GM12878 (cell line): ENCODE results near the gene BTF3L4. TPM values are rescaled to one million over a fixed set of nuclear protein-coding genes. Genes with fewer than 3 reads are reported as not detected.

Source experiments
- ATAC-seq: fragments of 200-7000 bp; cut with Tn5 transposase; 3 replicates; pipeline ENCODE4 v1.9.1; 2020; ENCODE audit warnings: mild to moderate bottlenecking, moderate library complexity
- BruUV-seq: library from RNA; stranded (reverse); fragments of 400-500 nt; replicated peaks from 2 replicates; lab custom pipeline; 2021; lab: Mats Ljungman, UMichigan
- CTCF ChIA-PET: fragments of 300-600 bp; sonication (Branson Sonifier 250); formaldehyde crosslinking; extraction: SDS; loops from one replicate; lab custom pipeline; 2021; ENCODE audit warnings: inconsistent platforms; lab: Yijun Ruan, JAX
- POLR2A ChIA-PET: fragments of 350-600 bp; formaldehyde crosslinking; extraction: SDS; loops from one replicate; lab custom pipeline; 2021; ENCODE audit warnings: inconsistent platforms; lab: Charles Lee
- RAD21 ChIA-PET: fragments of 300-600 bp; sonication (Branson Sonifier 250); formaldehyde crosslinking; loops from one replicate; lab custom pipeline; 2023; ENCODE audit warnings: antibody characterized with exemption; ENCODE audit not compliant: unreplicated experiment; lab: Charles Lee
- SMC1A ChIA-PET: fragments of 300-600 bp; sonication (Branson Sonifier 250); formaldehyde crosslinking; loops from one replicate; lab custom pipeline; 2023; ENCODE audit not compliant: unreplicated experiment, uncharacterized antibody; lab: Charles Lee
- DNase-seq: peaks from one replicate; pipeline ENCODE4 v3.0.0-alpha.2; 2011; ENCODE audit warnings: low read depth, low spot score
- FAIRE-seq: peaks from 3 replicates; lab custom pipeline; 2011; peaks lifted over from hg19 to GRCh38; lab: Jason Lieb, UNC
- H2AFZ ChIP-seq: 2 replicates; pipeline ENCODE4 v1.6.0; 2011; ENCODE audit warnings: low read depth, low read length, control low read depth; ENCODE audit not compliant: control insufficient read depth
- H3K27ac ChIP-seq: 2 replicates; pipeline ENCODE4 v1.5.1; 2011; ENCODE audit warnings: control low read depth; ENCODE audit not compliant: control insufficient read depth, insufficient read depth
- H3K27me3 ChIP-seq, 2 experiments: replicated peaks in 1 of 2; 2 replicates each; pipeline versions ENCODE4 v1.6.0 to v1.6.1; 2011; ENCODE audit warnings: low read length in 1 of 2; ENCODE audit not compliant: control insufficient read depth in 2 of 2, insufficient read depth in 2 of 2
- H3K36me3 ChIP-seq, 2 experiments: 2 replicates each; pipeline ENCODE4 v1.5.1; 2011; ENCODE audit warnings: low read length in 1 of 2; ENCODE audit not compliant: control insufficient read depth in 2 of 2, insufficient read depth in 2 of 2
- H3K4me1 ChIP-seq: 2 replicates; pipeline ENCODE4 v1.6.1; 2011; ENCODE audit warnings: mild to moderate bottlenecking, low read length, moderate library complexity, mixed read lengths; ENCODE audit not compliant: control insufficient read depth, insufficient read depth
- H3K4me2 ChIP-seq: 2 replicates; pipeline ENCODE4 v1.6.0; 2011; ENCODE audit warnings: control low read depth; ENCODE audit not compliant: control insufficient read depth, insufficient read depth
- H3K4me3 ChIP-seq: fragments of 200-600 bp; sonication (generic); 2 replicates; pipeline ENCODE4 v1.5.1; 2016
- H3K79me2 ChIP-seq: 2 replicates; pipeline ENCODE4 v1.6.0; 2011; ENCODE audit warnings: low read length; ENCODE audit not compliant: control insufficient read depth, insufficient read depth
- H3K9ac ChIP-seq: 2 replicates; pipeline ENCODE4 v1.8.0; 2011; ENCODE audit warnings: low read length, control low read depth, mixed read lengths; ENCODE audit not compliant: control insufficient read depth, insufficient read depth
- H3K9me3 ChIP-seq: replicated peaks from 3 replicates; pipeline ENCODE4 v1.5.1; 2011; ENCODE audit warnings: mild to moderate bottlenecking, low read length; ENCODE audit not compliant: control insufficient read depth, insufficient read depth
- H4K20me1 ChIP-seq: 2 replicates; pipeline ENCODE4 v1.6.0; 2011; ENCODE audit not compliant: control insufficient read depth, insufficient read depth
- BACH1 ChIP-seq: fragments of 450-650 bp; IDR thresholded peaks from 2 replicates; pipeline ENCODE4 v1.6.1; 2017; ENCODE audit warnings: mild to moderate bottlenecking, borderline replicate concordance
- CBFB ChIP-seq: IDR thresholded peaks from 2 replicates; pipeline ENCODE4 v1.6.1; 2016; ENCODE audit warnings: antibody characterized with exemption, low read depth
- DPF2 ChIP-seq: fragments of 450-650 bp; IDR thresholded peaks from 2 replicates; pipeline ENCODE4 v1.6.1; 2017; ENCODE audit warnings: mild to moderate bottlenecking
- ELK1 ChIP-seq: IDR thresholded peaks from 2 replicates; pipeline ENCODE4 v1.6.1; 2012; ENCODE audit warnings: low read depth, low read length, improper control_type of control experiment
- EP300 ChIP-seq, 2 experiments: fragments of 150-350 bp in 1 of 2; IDR thresholded peaks; 2 replicates each; pipeline ENCODE4 v1.6.1; 2011 to 2012; ENCODE audit warnings: low read depth in 2 of 2, low read length in 2 of 2, borderline replicate concordance in 1 of 2, improper control_type of control experiment in 1 of 2, inconsistent platforms in 1 of 2; ENCODE audit not compliant: control insufficient read depth in 1 of 2
- JUND ChIP-seq: IDR thresholded peaks from 2 replicates; pipeline ENCODE4 v1.6.1; 2012; ENCODE audit warnings: low read depth, mild to moderate bottlenecking, low read length, improper control_type of control experiment, moderate library complexity
- MTA2 ChIP-seq: fragments of 450-650 bp; IDR thresholded peaks from 2 replicates; pipeline ENCODE4 v1.6.1; 2016; ENCODE audit warnings: low read depth, mild to moderate bottlenecking, moderate library complexity
- MYB ChIP-seq: fragments of 150-350 bp; IDR thresholded peaks from 2 replicates; pipeline ENCODE4 v1.6.1; 2014; ENCODE audit warnings: mild to moderate bottlenecking, low read depth, low read length, borderline replicate concordance
- SMC3 ChIP-seq: IDR thresholded peaks from 2 replicates; pipeline ENCODE4 v1.6.1; 2011; ENCODE audit warnings: low read length, improper control_type of control experiment, borderline replicate concordance
- SRF ChIP-seq, 2 experiments: IDR thresholded peaks; 2 replicates each; pipeline ENCODE4 v1.6.1; 2011; ENCODE audit warnings: low read depth in 2 of 2, low read length in 2 of 2, mild to moderate bottlenecking in 1 of 2, moderate library complexity in 1 of 2
- TCF7 ChIP-seq: IDR thresholded peaks from 2 replicates; pipeline ENCODE4 v1.6.1; 2014; ENCODE audit warnings: antibody characterized with exemption, borderline replicate concordance
- WGBS: methylation state at CpG from one replicate; pipeline ENCODE4 v1.1.6; 2016; ENCODE audit warnings: low lambda C conversion rate; ENCODE audit not compliant: insufficient replicate concordance, insufficient coverage; ENCODE audit errors: missing lambda C conversion rate; 5-methylcytosine and 5-hydroxymethylcytosine counted together
- in situ Hi-C: fragments of 300-500 bp; cut with MboI; formaldehyde crosslinking; loops from 9 replicates; pipeline ENCODE4 v1.14.3; 2018; ENCODE audit warnings: mixed read lengths
- intact Hi-C: fragments of 100-400 bp; cut with micrococcal nuclease; formaldehyde crosslinking; loops from one replicate; pipeline ENCODE4 v1.14.2; 2022; ENCODE audit not compliant: unreplicated experiment
- polyA plus RNA-seq, 11 experiments: library from polyadenylated mRNA; depleted of rRNA in 4 of 11; unstranded in 6 of 11; stranded (reverse) in 5 of 11; fragments of >200 nt; fragmentation: Nextera tagmentation in 4 of 11; fragmentation: Illumina TruSeq in 1 of 11; extraction: Ambion mirVana in 4 of 11; extraction: Trizol in 1 of 11; gene quantifications; 1 replicate in 1 of 11; 2 replicates in 10 of 11; pipeline versions ENCODE4 v1.2.1 to v1.2.3, GENCODE V29; 2011 to 2016; ENCODE audit warnings: inconsistent platforms in 2 of 11, missing spikeins in 2 of 11, low read depth in 1 of 11
- total RNA-seq, 4 experiments: library from RNA; depleted of rRNA in 3 of 4; stranded (reverse); fragments of >200 nt in 3 of 4; fragmentation: Illumina TruSeq in 1 of 4; extraction: Trizol in 1 of 4; gene quantifications; 2 replicates each; pipeline versions ENCODE4 v1.2.1 to v1.2.3, GENCODE V29; 2013 to 2021
- TF ChIP-seq, protein P1 (sequence below): fragments of 450-650 bp; IDR thresholded peaks from 2 replicates; pipeline ENCODE4 v1.6.1; 2017; ENCODE audit warnings: antibody characterized with exemption, mild to moderate bottlenecking, moderate library complexity
- TF ChIP-seq, protein P2 (sequence below): fragments of 450-650 bp; IDR thresholded peaks from 2 replicates; pipeline ENCODE4 v1.6.1; 2018; ENCODE audit warnings: mild to moderate bottlenecking, low read depth, moderate library complexity; ENCODE audit not compliant: partially characterized antibody

Gene BTF3L4
- total and polyA plus RNA-seq, 10 of the 15 experiments (the other 5 are each of a cell fraction or from before 2014, with no cell fraction given), result 25.0 to 76.9 (median 66.8) TPM

DNA sequence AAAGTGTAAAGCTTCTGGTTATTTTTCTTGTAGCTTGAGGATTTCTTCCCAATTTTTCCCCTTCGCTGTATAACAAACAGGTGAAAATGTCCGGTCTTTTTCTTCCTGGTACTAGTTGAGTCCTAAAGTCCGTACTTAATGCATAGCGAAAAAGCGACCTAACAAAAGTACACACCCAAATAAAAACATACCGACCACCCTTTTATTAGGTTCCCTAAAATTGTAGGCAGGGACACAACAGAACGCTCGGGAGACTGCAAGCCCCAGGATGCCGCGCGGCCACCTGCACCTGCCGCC is 281 bp upstream of the BTF3L4 start (continued):
- TF ChIP-seq, protein P1, sequence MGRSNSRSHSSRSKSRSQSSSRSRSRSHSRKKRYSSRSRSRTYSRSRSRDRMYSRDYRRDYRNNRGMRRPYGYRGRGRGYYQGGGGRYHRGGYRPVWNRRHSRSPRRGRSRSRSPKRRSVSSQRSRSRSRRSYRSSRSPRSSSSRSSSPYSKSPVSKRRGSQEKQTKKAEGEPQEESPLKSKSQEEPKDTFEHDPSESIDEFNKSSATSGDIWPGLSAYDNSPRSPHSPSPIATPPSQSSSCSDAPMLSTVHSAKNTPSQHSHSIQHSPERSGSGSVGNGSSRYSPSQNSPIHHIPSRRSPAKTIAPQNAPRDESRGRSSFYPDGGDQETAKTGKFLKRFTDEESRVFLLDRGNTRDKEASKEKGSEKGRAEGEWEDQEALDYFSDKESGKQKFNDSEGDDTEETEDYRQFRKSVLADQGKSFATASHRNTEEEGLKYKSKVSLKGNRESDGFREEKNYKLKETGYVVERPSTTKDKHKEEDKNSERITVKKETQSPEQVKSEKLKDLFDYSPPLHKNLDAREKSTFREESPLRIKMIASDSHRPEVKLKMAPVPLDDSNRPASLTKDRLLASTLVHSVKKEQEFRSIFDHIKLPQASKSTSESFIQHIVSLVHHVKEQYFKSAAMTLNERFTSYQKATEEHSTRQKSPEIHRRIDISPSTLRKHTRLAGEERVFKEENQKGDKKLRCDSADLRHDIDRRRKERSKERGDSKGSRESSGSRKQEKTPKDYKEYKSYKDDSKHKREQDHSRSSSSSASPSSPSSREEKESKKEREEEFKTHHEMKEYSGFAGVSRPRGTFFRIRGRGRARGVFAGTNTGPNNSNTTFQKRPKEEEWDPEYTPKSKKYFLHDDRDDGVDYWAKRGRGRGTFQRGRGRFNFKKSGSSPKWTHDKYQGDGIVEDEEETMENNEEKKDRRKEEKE, result no peak
- TF ChIP-seq TCF7 (no peak), SRF (IDR thresholded peaks at IDR 0.05; ENCODE audit: low read depth in 2 of 2, low read length in 2 of 2) (no peak)
- TF ChIP-seq, all 136 proteins: peak for 4

GRCh38 chr1:52056937-52057231 is 789 bp downstream of the BTF3L4 start:
- Histone ChIP-seq H3K4me3 (peak overlapping the region; percentile 79), H3K36me3 (peaks cover 0 to 7% of the 10 kb centered on the region in 2 experiments; a peak in 1 of 4 replicates), H3K27ac (peak overlapping the region; percentile 88), H4K20me1 (no peaks in the 10 kb centered on the region), H3K9me3 (no peaks in the 10 kb centered on the region), H3K9ac (peak overlapping the region; percentile 87), H2AFZ (peak overlapping the region; percentile 83), H3K4me2 (peak overlapping the region; percentile 90), H3K4me1 (peaks cover 4% of the 10 kb centered on the region; the same call in 1 of the 2 replicates), H3K79me2 (peaks cover 69% of the 10 kb centered on the region), H3K27me3 (no peaks in the 10 kb centered on the region)
- SMC1A ChIA-PET, result interaction anchor here (0.8 to 4.0 kb wide), 5 partner anchors 14 to 318 kb away, joined by 3 to 11 read pairs (median 4); no protein-coding TSS in a partner anchor
- in situ Hi-C loops (no loop called here), intact Hi-C loops (loop anchor here (1.0 kb wide), 1 partner anchor 24 kb away; the partner anchor contains the start of gene KTI12)
- POLR2A ChIA-PET, result interaction anchor here (0.5 to 4.0 kb wide), 7 partner anchors 8 to 1164 kb away, joined by 3 to 37 read pairs (median 3); partner anchors contain the start of gene KTI12
- FAIRE-seq, result no peak
- DNase-seq, result no peak
- RAD21 ChIA-PET, result interaction anchor here (0.7 to 1.0 kb wide), 2 partner anchors 15 to 177 kb away, joined by 3 to 4 read pairs; no protein-coding TSS in a partner anchor
- ATAC-seq, result no peak
- BruUV-seq, result no TSS peak
- CTCF ChIA-PET, result no interaction called here
- 0% methylated on average over 4 of the region's 4 CpGs for WGBS
- TF ChIP-seq ELK1 (peak; percentile 74), MTA2 (peak; percentile 46; the same call in 1 of the 2 replicates), DPF2 (no peak), BACH1 (no peak), EP300 (IDR thresholded peaks at IDR 0.05; ENCODE audit: borderline replicate concordance in 1 of 2, control insufficient read depth in 1 of 2, low read depth in 2 of 2, low read length in 2 of 2) (peak; percentile 24 to 28; a peak in 1 of 4 replicates), MYB (0 out of 2 replicates have a peak, but pooled peaks have one; percentile 16), JUND (no peak), SMC3 (no peak), CBFB (0 out of 2 replicates have a peak, but pooled peaks have one; percentile 59)
- TF ChIP-seq, protein P2, sequence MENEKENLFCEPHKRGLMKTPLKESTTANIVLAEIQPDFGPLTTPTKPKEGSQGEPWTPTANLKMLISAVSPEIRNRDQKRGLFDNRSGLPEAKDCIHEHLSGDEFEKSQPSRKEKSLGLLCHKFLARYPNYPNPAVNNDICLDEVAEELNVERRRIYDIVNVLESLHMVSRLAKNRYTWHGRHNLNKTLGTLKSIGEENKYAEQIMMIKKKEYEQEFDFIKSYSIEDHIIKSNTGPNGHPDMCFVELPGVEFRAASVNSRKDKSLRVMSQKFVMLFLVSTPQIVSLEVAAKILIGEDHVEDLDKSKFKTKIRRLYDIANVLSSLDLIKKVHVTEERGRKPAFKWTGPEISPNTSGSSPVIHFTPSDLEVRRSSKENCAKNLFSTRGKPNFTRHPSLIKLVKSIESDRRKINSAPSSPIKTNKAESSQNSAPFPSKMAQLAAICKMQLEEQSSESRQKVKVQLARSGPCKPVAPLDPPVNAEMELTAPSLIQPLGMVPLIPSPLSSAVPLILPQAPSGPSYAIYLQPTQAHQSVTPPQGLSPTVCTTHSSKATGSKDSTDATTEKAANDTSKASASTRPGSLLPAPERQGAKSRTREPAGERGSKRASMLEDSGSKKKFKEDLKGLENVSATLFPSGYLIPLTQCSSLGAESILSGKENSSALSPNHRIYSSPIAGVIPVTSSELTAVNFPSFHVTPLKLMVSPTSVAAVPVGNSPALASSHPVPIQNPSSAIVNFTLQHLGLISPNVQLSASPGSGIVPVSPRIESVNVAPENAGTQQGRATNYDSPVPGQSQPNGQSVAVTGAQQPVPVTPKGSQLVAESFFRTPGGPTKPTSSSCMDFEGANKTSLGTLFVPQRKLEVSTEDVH, result no peak
